SU-DHL-6 (cell line): ENCODE results near the gene MROH2A.
"Not testable (repeated sequence)": the region's sequence is repeated elsewhere in the genome, so short reads cannot be mapped to it uniquely, and the experiment has no call there.

Experiments
- H2AFZ ChIP-seq: fragments of 200-600 bp; sonication (generic); 2 replicates; pipeline ENCODE4 v1.6.1; 2014; ENCODE audit warnings: low read depth, mild to moderate bottlenecking, moderate library complexity, mixed read lengths, antibody characterized with exemption, low read length; ENCODE audit not compliant: severe bottlenecking
- H3F3A ChIP-seq: fragments of 200-600 bp; shearing (Covaris generic); 2 replicates; pipeline ENCODE4 v1.6.0; 2016; ENCODE audit warnings: antibody characterized with exemption, mild to moderate bottlenecking; ENCODE audit not compliant: insufficient read depth
- H3K27ac ChIP-seq: fragments of 200-600 bp; sonication (generic); 2 replicates; pipeline ENCODE4 v1.5.1; 2016; ENCODE audit warnings: low read depth, mild to moderate bottlenecking, low read length, moderate library complexity, mixed read lengths
- H3K27me3 ChIP-seq: fragments of 200-600 bp; sonication (generic), shearing (Covaris generic); 2 replicates; pipeline ENCODE4 v1.6.0; 2014; ENCODE audit warnings: mild to moderate bottlenecking, low read length
- H3K36me3 ChIP-seq: fragments of 200-600 bp; sonication (generic); 2 replicates; pipeline ENCODE4 v1.6.1; 2014; ENCODE audit warnings: mild to moderate bottlenecking, low read length, mixed read lengths
- H3K4me2 ChIP-seq: fragments of 300-600, 200-600 bp; shearing (Covaris generic), sonication (generic); 2 replicates; pipeline ENCODE4 v1.6.0; 2014; ENCODE audit warnings: low read length, low read depth, mild to moderate bottlenecking; ENCODE audit not compliant: poor library complexity, severe bottlenecking
- H3K4me3 ChIP-seq: fragments of 200-600 bp; sonication (generic); 2 replicates; pipeline ENCODE4 v1.5.1; 2014; ENCODE audit warnings: antibody characterized with exemption, low read length, mild to moderate bottlenecking, mixed read lengths; ENCODE audit not compliant: insufficient read depth, poor library complexity, severe bottlenecking
- H3K79me2 ChIP-seq: fragments of 200-600 bp; sonication (generic); 2 replicates; pipeline ENCODE4 v1.6.1; 2014; ENCODE audit warnings: mild to moderate bottlenecking, low read length, moderate library complexity; ENCODE audit not compliant: insufficient read depth
- H3K9ac ChIP-seq: fragments of 200-600 bp; sonication (generic); 2 replicates; pipeline ENCODE4 v1.7.0; 2014; ENCODE audit warnings: mild to moderate bottlenecking, low read length
- H3K9me2 ChIP-seq: fragments of 200-600 bp; sonication (generic); replicated peaks from 2 replicates; pipeline ENCODE4 v1.6.1; 2014; ENCODE audit warnings: low read length; ENCODE audit not compliant: insufficient read depth
- H3K9me3 ChIP-seq: fragments of 200-600 bp; sonication (generic); 2 replicates; pipeline ENCODE4 v1.6.1; 2014; ENCODE audit warnings: low read length, mixed read lengths; ENCODE audit not compliant: insufficient read depth
- H4K20me1 ChIP-seq: fragments of 200-600 bp; sonication (generic); 2 replicates; pipeline ENCODE4 v1.6.1; 2014; ENCODE audit warnings: low read depth, mild to moderate bottlenecking, antibody characterized with exemption, low read length, moderate library complexity, mixed read lengths
- CTCF ChIP-seq: fragments of 200-600 bp; sonication (generic); IDR thresholded peaks from one replicate; pipeline ENCODE4 v1.5.1; 2017; ENCODE audit warnings: antibody characterized with exemption, mild to moderate bottlenecking, low read length, moderate library complexity; ENCODE audit not compliant: insufficient read depth, poor library complexity, severe bottlenecking
- EZH2phosphoT487 ChIP-seq: fragments of 200-600 bp; sonication (generic), shearing (Covaris generic); conservative IDR thresholded peaks from 2 replicates; pipeline ENCODE4 v1.6.1; 2018; ENCODE audit warnings: mild to moderate bottlenecking, antibody characterized with exemption, low read length, moderate library complexity, mixed read lengths

MROH2A gene

GRCh38 chr2:233740870-233741269 is 37.3 kb upstream of the MROH2A start:
- Histone ChIP-seq H4K20me1 (no peaks in the 10 kb centered on the region), H3F3A (no peaks in the 10 kb centered on the region), H3K4me2 (no peak overlapping the region), H3K36me3 (no peaks in the 10 kb centered on the region), H3K79me2 (no peaks in the 10 kb centered on the region), H3K27me3 (no peaks in the 10 kb centered on the region), H3K9ac (no peak overlapping the region), H3K27ac (no peak overlapping the region), H3K4me3 (no peak overlapping the region), H2AFZ (no peak overlapping the region), H3K9me3 (no peaks in the 10 kb centered on the region), H3K9me2 (no peaks in the 10 kb centered on the region)
- TF ChIP-seq EZH2phosphoT487 (no peak), CTCF (no peak)

- Histone ChIP-seq H3K36me3 (no peaks in the 10 kb centered on the region), H3K79me2 (no peaks in the 10 kb centered on the region)
These were observed 34.5 kb upstream of the MROH2A start for GRCh38 chr2:233743464-233744259.

DNA sequence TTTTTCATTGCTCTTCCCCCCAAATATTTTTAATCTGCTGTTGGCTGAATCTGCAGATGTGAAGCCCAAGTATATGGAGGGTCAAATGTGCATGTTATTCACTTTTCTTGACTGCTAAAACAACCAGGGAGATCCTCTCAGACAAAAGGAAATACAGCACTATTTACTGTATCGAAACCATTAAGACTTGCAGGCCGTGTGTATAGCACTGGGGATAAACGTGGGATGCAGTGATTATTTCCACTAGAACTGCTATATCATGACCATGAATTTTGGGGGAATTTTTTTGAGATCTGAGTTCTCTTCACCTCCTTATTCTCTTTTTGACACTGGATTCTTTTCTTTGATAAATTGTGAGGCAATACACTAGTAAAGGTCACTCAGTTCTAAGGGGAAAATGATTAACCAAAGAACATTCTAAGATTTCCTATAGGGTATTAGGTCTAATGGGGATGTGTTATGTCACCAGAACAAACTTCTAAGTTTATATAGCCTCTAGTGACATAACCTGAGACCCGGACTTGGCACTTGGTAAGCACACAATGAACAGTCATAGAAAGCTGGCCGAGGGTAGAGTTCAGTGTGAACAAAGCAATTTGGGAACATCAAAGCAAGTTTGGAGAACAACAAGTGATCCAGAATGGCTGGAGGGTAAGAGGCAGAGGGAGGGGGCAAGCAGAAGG is 32.9 kb upstream of the MROH2A start:
- H3K36me3 ChIP-seq: no peaks in the 10 kb centered on the region
- H3K4me3 ChIP-seq: no peak overlapping the region
- no peak overlapping the region for H3K9ac ChIP-seq
- H3K9me3 ChIP-seq: no peaks in the 10 kb centered on the region
- no peaks in the 10 kb centered on the region for H3F3A ChIP-seq
- H3K27me3 ChIP-seq: no peaks in the 10 kb centered on the region
- TF ChIP-seq CTCF (no peak), EZH2phosphoT487 (no peak)
- H3K4me2 ChIP-seq: no peak overlapping the region
- no peaks in the 10 kb centered on the region for H4K20me1 ChIP-seq
- no peak overlapping the region for H2AFZ ChIP-seq
- no peaks in the 10 kb centered on the region for H3K9me2 ChIP-seq
- H3K27ac ChIP-seq: no peak overlapping the region
- H3K79me2 ChIP-seq: no peaks in the 10 kb centered on the region

More at GRCh38 chr2:233743464-233744259, 34.5 kb upstream of the MROH2A start:
- Histone ChIP-seq H3K9ac (no peak overlapping the region), H3K4me3 (no peak overlapping the region), H2AFZ (no peak overlapping the region), H3K27ac (no peak overlapping the region), H3K9me2 (no peaks in the 10 kb centered on the region), H3F3A (no peaks in the 10 kb centered on the region), H3K4me2 (no peak overlapping the region), H3K9me3 (no peaks in the 10 kb centered on the region), H3K27me3 (no peaks in the 10 kb centered on the region), H4K20me1 (no peaks in the 10 kb centered on the region)
- TF ChIP-seq CTCF: no peak
- no peak for TF ChIP-seq EZH2phosphoT487

DNA sequence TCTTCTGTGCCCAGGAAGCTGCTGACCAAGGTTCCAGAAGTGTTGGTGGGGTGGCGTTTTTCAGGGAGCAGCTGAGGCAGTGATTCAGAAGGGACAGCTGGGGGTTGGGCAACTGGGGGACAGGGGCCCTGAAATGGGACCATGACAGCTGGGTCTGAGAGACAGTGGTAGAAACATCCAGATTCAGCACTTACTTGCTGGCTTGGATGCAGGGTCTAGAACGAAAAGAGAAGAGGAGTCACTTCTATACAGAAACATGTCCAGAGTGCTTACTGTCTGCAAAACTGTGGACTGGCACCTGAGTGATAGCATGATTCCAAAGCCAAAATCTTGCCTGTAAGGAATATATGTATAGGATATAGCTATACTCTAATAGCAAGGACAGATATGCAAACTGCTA is 32.3 kb upstream of the MROH2A start:
- not testable (repeated sequence) for H3K4me2 ChIP-seq, H2AFZ ChIP-seq, H3K27me3 ChIP-seq, H3K79me2 ChIP-seq, H3K27ac ChIP-seq, H3K4me3 ChIP-seq, H4K20me1 ChIP-seq, H3K9me2 ChIP-seq, H3K36me3 ChIP-seq, H3K9me3 ChIP-seq, H3F3A ChIP-seq, H3K9ac ChIP-seq
